HepG2 (cell line): ENCODE results near the gene KRTCAP2. TPM values are rescaled to one million over a fixed set of nuclear protein-coding genes. Genes with fewer than 3 reads are reported as not detected.

Experiments used
- BRD4 ChIP-seq: sonication (generic); formaldehyde crosslinking; IDR thresholded peaks from 2 replicates; pipeline ENCODE4 v1.4.0; 2020; ENCODE audit warnings: missing genetic modification reagents
- CBX5 ChIP-seq: sonication (generic); formaldehyde crosslinking; IDR thresholded peaks from 2 replicates; pipeline ENCODE4 v1.4.0; 2020; ENCODE audit warnings: missing genetic modification reagents, borderline replicate concordance
- CENPX ChIP-seq: sonication (generic); formaldehyde crosslinking; IDR thresholded peaks from 2 replicates; pipeline ENCODE4 v1.9.0; 2021; ENCODE audit warnings: mild to moderate bottlenecking, missing genetic modification reagents, moderate library complexity
- FOXA1 ChIP-seq, 2 experiments: fragments of 450-650 bp in 1 of 2; sonication (generic) in 1 of 2; formaldehyde crosslinking in 1 of 2; IDR thresholded peaks; 2 replicates each; pipeline versions ENCODE4 v1.4.0 to v1.6.1; 2016 to 2020; ENCODE audit warnings: missing genetic modification reagents in 1 of 2
- FOXC1 ChIP-seq: sonication (generic); formaldehyde crosslinking; IDR thresholded peaks from 2 replicates; pipeline ENCODE4 v1.8.0; 2022; ENCODE audit warnings: mild to moderate bottlenecking, missing genetic modification reagents, borderline replicate concordance
- GLI4 ChIP-seq: sonication (generic); formaldehyde crosslinking; IDR thresholded peaks from 2 replicates; pipeline ENCODE4 v1.5.1; 2020; ENCODE audit warnings: missing genetic modification reagents, mild to moderate bottlenecking, moderate library complexity, borderline replicate concordance
- HNRNPL ChIP-seq: fragments of 200-400 bp; formaldehyde crosslinking; IDR thresholded peaks from 2 replicates; pipeline ENCODE4 v1.6.1; 2017; ENCODE audit warnings: mild to moderate bottlenecking, low read depth, low read length
- KDM3A ChIP-seq: IDR thresholded peaks from 2 replicates; pipeline ENCODE4 v1.6.1; 2018; ENCODE audit warnings: low read depth, missing compliant biosample characterization
- LCORL ChIP-seq, 2 experiments: fragments of 450-650 bp in 1 of 2; sonication (generic) in 1 of 2; formaldehyde crosslinking in 1 of 2; IDR thresholded peaks; 2 replicates each; pipeline versions ENCODE4 v1.5.0 to v1.6.1; 2017 to 2020; ENCODE audit warnings: antibody characterized with exemption in 1 of 2, missing genetic modification reagents in 1 of 2
- MEIS2 ChIP-seq: sonication (generic); formaldehyde crosslinking; IDR thresholded peaks from 2 replicates; pipeline ENCODE4 v1.9.0; 2021; ENCODE audit warnings: mild to moderate bottlenecking, missing genetic modification reagents
- NFKBIZ ChIP-seq: IDR thresholded peaks from 2 replicates; pipeline ENCODE4 v1.6.1; 2018; ENCODE audit warnings: missing genetic modification reagents, missing compliant biosample characterization
- REST ChIP-seq, 2 experiments: IDR thresholded peaks; 2 replicates each; pipeline ENCODE4 v1.6.1; 2011 to 2012; ENCODE audit warnings: low read length in 2 of 2, borderline replicate concordance in 1 of 2, low read depth in 1 of 2, mild to moderate bottlenecking in 1 of 2, moderate library complexity in 1 of 2
- RFXANK ChIP-seq: IDR thresholded peaks from 2 replicates; pipeline ENCODE4 v1.6.1; 2016
- SAP130 ChIP-seq: IDR thresholded peaks from 2 replicates; pipeline ENCODE4 v1.6.1; 2016; ENCODE audit warnings: low read depth
- SCMH1 ChIP-seq: sonication (generic); formaldehyde crosslinking; IDR thresholded peaks from 2 replicates; pipeline ENCODE4 v1.9.0; 2021; ENCODE audit warnings: missing genetic modification reagents, mild to moderate bottlenecking, borderline replicate concordance
- SPEN ChIP-seq: sonication (generic); formaldehyde crosslinking; IDR thresholded peaks from 2 replicates; pipeline ENCODE4 v1.5.1; 2020; ENCODE audit warnings: low read depth, mild to moderate bottlenecking, missing genetic modification reagents
- TBL1XR1 ChIP-seq: fragments of 150-350 bp; IDR thresholded peaks from 2 replicates; pipeline ENCODE4 v1.6.1; 2014; ENCODE audit warnings: borderline replicate concordance, low read length; ENCODE audit not compliant: partially characterized antibody
- TEAD3 ChIP-seq: optimal IDR thresholded peaks from 2 replicates; pipeline ENCODE3; 2016; ENCODE audit warnings: borderline replicate concordance
- THRA ChIP-seq: sonication (generic); formaldehyde crosslinking; IDR thresholded peaks from 2 replicates; pipeline ENCODE4 v1.4.0; 2020; ENCODE audit warnings: missing genetic modification reagents, borderline replicate concordance
- TSC22D2 ChIP-seq: sonication (generic); formaldehyde crosslinking; IDR thresholded peaks from 2 replicates; pipeline ENCODE4 v1.5.1; 2020; ENCODE audit warnings: missing genetic modification reagents, mild to moderate bottlenecking, borderline replicate concordance
- ZBTB42 ChIP-seq: sonication (generic); formaldehyde crosslinking; IDR thresholded peaks from 2 replicates; pipeline ENCODE4 v1.5.0; 2020; ENCODE audit warnings: mild to moderate bottlenecking, missing genetic modification reagents
- ZFP1 ChIP-seq: IDR thresholded peaks from 2 replicates; pipeline ENCODE4 v1.6.1; 2016
- ZNF292 ChIP-seq: sonication (generic); formaldehyde crosslinking; IDR thresholded peaks from 2 replicates; pipeline ENCODE4 v1.8.1; 2022; ENCODE audit warnings: mild to moderate bottlenecking, low read depth, missing genetic modification reagents, borderline replicate concordance
- ZNF7 ChIP-seq: IDR thresholded peaks from 2 replicates; pipeline ENCODE4 v1.6.1; 2016; ENCODE audit warnings: missing biosample characterization, missing genetic modification reagents
- ZNF713 ChIP-seq: sonication (generic); formaldehyde crosslinking; IDR thresholded peaks from 2 replicates; pipeline ENCODE4 v1.4.0; 2020; ENCODE audit warnings: mild to moderate bottlenecking, missing genetic modification reagents
- ZNF746 ChIP-seq: sonication (generic); formaldehyde crosslinking; IDR thresholded peaks from 2 replicates; pipeline ENCODE4 v1.8.0; 2022; ENCODE audit warnings: mild to moderate bottlenecking, missing genetic modification reagents
- ZNF839 ChIP-seq: sonication (generic); formaldehyde crosslinking; IDR thresholded peaks from 2 replicates; pipeline ENCODE4 v1.4.0; 2020; ENCODE audit warnings: missing genetic modification reagents, mild to moderate bottlenecking, borderline replicate concordance
- polyA plus RNA-seq, 8 experiments: library from polyadenylated mRNA; depleted of rRNA in 3 of 8; stranded (reverse) in 7 of 8; unstranded in 1 of 8; fragments of >200 nt; fragmentation: Illumina TruSeq in 4 of 8; extraction: Trizol in 4 of 8; gene quantifications; 2 replicates each; pipeline versions ENCODE4 v1.2.1 to v1.2.3, GENCODE V29; 2011 to 2016; ENCODE audit warnings: low read depth in 4 of 8, missing spikeins in 1 of 8, mixed read lengths in 1 of 8; ENCODE audit not compliant: insufficient read depth in 1 of 8
- total RNA-seq, 5 experiments: library from RNA; depleted of rRNA; stranded (reverse); fragments of >200 nt; fragmentation: Illumina TruSeq; extraction: Trizol; gene quantifications; 2 replicates each; pipeline ENCODE4 v1.2.3, GENCODE V29; 2016; ENCODE audit warnings: low read depth in 1 of 5
- TF ChIP-seq, protein P1 (sequence below): sonication (generic); formaldehyde crosslinking; IDR thresholded peaks from 2 replicates; pipeline ENCODE4 v1.5.0; 2020; ENCODE audit warnings: missing genetic modification reagents, mild to moderate bottlenecking, borderline replicate concordance

The KRTCAP2 gene
- total and polyA plus RNA-seq, 2 of the 13 experiments (the other 11 are each of a cell fraction or from before 2014, with no cell fraction given) = 77.3 to 79.4 TPM

- no peak for TF ChIP-seq FOXC1 (CRISPR knock-in tag)
- TF ChIP-seq HNRNPL = peak; percentile 87; the same call in 1 of the 2 replicates
- TF ChIP-seq ZNF7 = no peak
- TF ChIP-seq TBL1XR1 = no peak
- no peak for TF ChIP-seq RFXANK (CRISPR knock-in tag)
- TF ChIP-seq NFKBIZ (CRISPR knock-in tag) = no peak
- TF ChIP-seq TSC22D2 (CRISPR knock-in tag) = no peak
- TF ChIP-seq SPEN = no peak
- no peak for TF ChIP-seq LCORL (IDR thresholded peaks at IDR 0.05)
- TF ChIP-seq LCORL (CRISPR knock-in tag; IDR thresholded peaks at IDR 0.05) = no peak
- TF ChIP-seq ZNF839 (CRISPR knock-in tag) = no peak
- TF ChIP-seq SAP130 = no peak
- TF ChIP-seq ZNF292 (CRISPR knock-in tag) = no peak
- no peak for TF ChIP-seq ZNF713 (CRISPR knock-in tag)
- TF ChIP-seq KDM3A = no peak
- TF ChIP-seq MEIS2 = no peak
- no peak for TF ChIP-seq ZBTB42 (CRISPR knock-in tag)
- TF ChIP-seq FOXA1 (IDR thresholded peaks at IDR 0.05) = no peak
- no peak for TF ChIP-seq FOXA1 (CRISPR knock-in tag; IDR thresholded peaks at IDR 0.05)
- TF ChIP-seq ZNF746 = no peak
- no peak for TF ChIP-seq CENPX
- TF ChIP-seq BRD4 (CRISPR knock-in tag) = no peak
- no peak for TF ChIP-seq THRA (CRISPR knock-in tag)
- TF ChIP-seq GLI4 (CRISPR knock-in tag) = no peak
- TF ChIP-seq SCMH1 (CRISPR knock-in tag) = no peak
- TF ChIP-seq REST (IDR thresholded peaks at IDR 0.05; ENCODE audit: borderline replicate concordance in 1 of 2, low read depth in 1 of 2, low read length in 2 of 2) = no peak
- peak; percentile 48 for TF ChIP-seq TEAD3 (CRISPR knock-in tag)
- no peak for TF ChIP-seq CBX5 (CRISPR knock-in tag)
- TF ChIP-seq ZFP1 = no peak
- TF ChIP-seq, protein P1, sequence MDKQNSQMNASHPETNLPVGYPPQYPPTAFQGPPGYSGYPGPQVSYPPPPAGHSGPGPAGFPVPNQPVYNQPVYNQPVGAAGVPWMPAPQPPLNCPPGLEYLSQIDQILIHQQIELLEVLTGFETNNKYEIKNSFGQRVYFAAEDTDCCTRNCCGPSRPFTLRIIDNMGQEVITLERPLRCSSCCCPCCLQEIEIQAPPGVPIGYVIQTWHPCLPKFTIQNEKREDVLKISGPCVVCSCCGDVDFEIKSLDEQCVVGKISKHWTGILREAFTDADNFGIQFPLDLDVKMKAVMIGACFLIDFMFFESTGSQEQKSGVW (CRISPR knock-in tag) = no peak
These were observed 3.5 kb upstream of the KRTCAP2 start (continued) for GRCh38 chr1:155176544-155177071.
